K562 (cell line): ENCODE results near the gene CATSPER1. TPM values are rescaled to one million over a fixed set of nuclear protein-coding genes. Genes with fewer than 3 reads are reported as not detected.

Experiments used
- ADNP ChIP-seq: fragments of 200-800 bp; sonication (Bioruptor generic); IDR thresholded peaks from 2 replicates; pipeline ENCODE4 v1.6.1; 2016; ENCODE audit warnings: missing genetic modification characterization, missing compliant biosample characterization
- CBX1 ChIP-seq: sonication (generic); IDR thresholded peaks from 2 replicates; pipeline ENCODE4 v1.6.1; 2016; ENCODE audit warnings: antibody characterized with exemption, low read depth, mild to moderate bottlenecking
- CBX5 ChIP-seq: IDR thresholded peaks from 2 replicates; pipeline ENCODE4 v1.6.1; 2014; ENCODE audit warnings: low read depth, borderline replicate concordance
- CREBBP ChIP-seq: IDR thresholded peaks from one replicate; pipeline ENCODE4 v1.6.1; 2012; ENCODE audit warnings: low read depth, mild to moderate bottlenecking, control low read depth, inconsistent platforms, low read length
- GTF2B ChIP-seq: IDR thresholded peaks from 2 replicates; pipeline ENCODE4 v1.6.1; 2011; ENCODE audit not compliant: insufficient read length; ENCODE audit errors: extremely low read depth
- HNRNPK ChIP-seq: fragments of 200-400 bp; formaldehyde crosslinking; IDR thresholded peaks from one replicate; pipeline ENCODE4 v1.6.1; 2018; ENCODE audit warnings: mild to moderate bottlenecking, low read depth, low read length; ENCODE audit not compliant: poor library complexity, severe bottlenecking
- KLF16 ChIP-seq: IDR thresholded peaks from 2 replicates; pipeline ENCODE4 v1.6.1; 2016; ENCODE audit warnings: antibody characterized with exemption
- MAZ ChIP-seq, 2 experiments: fragments of 450-650 bp in 1 of 2; sonication (generic) in 1 of 2; formaldehyde crosslinking; IDR thresholded peaks in 1 of 2; conservative IDR thresholded peaks in 1 of 2; 2 replicates each; pipeline versions ENCODE4 v1.4.0 to v1.5.0; 2020; ENCODE audit warnings: mild to moderate bottlenecking in 1 of 2, missing genetic modification reagents in 1 of 2
- MECOM ChIP-seq: fragments of 250-450 bp; sonication (Bioruptor Pico); IDR thresholded peaks from 2 replicates; pipeline ENCODE4 v1.8.0; 2022; ENCODE audit warnings: inconsistent platforms
- NCOA4 ChIP-seq: fragments of 450-650 bp; IDR thresholded peaks from 2 replicates; pipeline ENCODE4 v1.6.1; 2018; ENCODE audit warnings: mild to moderate bottlenecking; ENCODE audit not compliant: partially characterized antibody
- NUFIP1 ChIP-seq: fragments of 450-650 bp; IDR thresholded peaks from 2 replicates; pipeline ENCODE4 v1.6.1; 2018; ENCODE audit not compliant: partially characterized antibody
- POLR2A ChIP-seq: fragments of 450-650 bp; conservative IDR thresholded peaks from 2 replicates; pipeline ENCODE4 v1.6.1; 2016
- POU5F1 ChIP-seq: fragments of 150-350 bp; IDR thresholded peaks from 2 replicates; pipeline ENCODE4 v1.6.1; 2014; ENCODE audit warnings: borderline replicate concordance, low read length, low read depth, mild to moderate bottlenecking; ENCODE audit not compliant: partially characterized antibody
- RFX1 ChIP-seq: fragments of 450-650 bp; IDR thresholded peaks from 2 replicates; pipeline ENCODE4 v1.6.1; 2016; ENCODE audit warnings: mild to moderate bottlenecking, moderate library complexity
- RUNX1 ChIP-seq: sonication (generic); IDR thresholded peaks from 2 replicates; pipeline ENCODE4 v1.6.1; 2016; ENCODE audit warnings: antibody characterized with exemption, low read depth
- SMARCA4 ChIP-seq: fragments of 450-650 bp; IDR thresholded peaks from 2 replicates; pipeline ENCODE4 v1.6.1; 2016
- SMARCE1 ChIP-seq: fragments of 450-650 bp; IDR thresholded peaks from 2 replicates; pipeline ENCODE4 v1.7.1; 2016; ENCODE audit warnings: mild to moderate bottlenecking
- TCF7 ChIP-seq: sonication (generic); IDR thresholded peaks from 2 replicates; pipeline ENCODE4 v1.6.1; 2016; ENCODE audit warnings: antibody characterized with exemption, borderline replicate concordance
- TRIM24 ChIP-seq, 2 experiments: fragments of 450-650 bp; IDR thresholded peaks; 2 replicates each; pipeline ENCODE4 v1.6.1; 2016
- ZBTB9 ChIP-seq: fragments of 450-650 bp; formaldehyde crosslinking; IDR thresholded peaks from 2 replicates; pipeline ENCODE4 v1.4.0; 2020; ENCODE audit warnings: mild to moderate bottlenecking, moderate library complexity
- ZNF140 ChIP-seq: fragments of 250-450 bp; sonication (Bioruptor Pico); IDR thresholded peaks from 2 replicates; pipeline ENCODE4 v1.8.0; 2021; ENCODE audit warnings: moderate library complexity, mild to moderate bottlenecking, inconsistent platforms
- ZNF282 ChIP-seq: sonication (generic); formaldehyde crosslinking; IDR thresholded peaks from 2 replicates; pipeline ENCODE4 v1.8.1; 2023; ENCODE audit warnings: missing genetic modification reagents
- ZNF395 ChIP-seq: fragments of 200-800 bp; sonication (Bioruptor generic); IDR thresholded peaks from 2 replicates; pipeline ENCODE4 v1.6.1; 2017; ENCODE audit warnings: missing genetic modification characterization, missing compliant biosample characterization
- ZNF436 ChIP-seq: fragments of 250-450, 450-650 bp; sonication (Bioruptor Pico); formaldehyde crosslinking; IDR thresholded peaks from 2 replicates; pipeline ENCODE4 v1.7.0; 2020; ENCODE audit warnings: mild to moderate bottlenecking
- ZNF699 ChIP-seq: fragments of 250-450 bp; sonication (Bioruptor Pico); IDR thresholded peaks from 2 replicates; pipeline ENCODE4 v1.8.0; 2021; ENCODE audit warnings: mild to moderate bottlenecking, moderate library complexity; ENCODE audit not compliant: insufficient replicate concordance
- polyA plus RNA-seq, 8 experiments: library from polyadenylated mRNA; depleted of rRNA in 4 of 8; stranded (reverse) in 5 of 8; unstranded in 3 of 8; fragments of >200 nt; fragmentation: Nextera tagmentation in 2 of 8; fragmentation: Illumina TruSeq in 1 of 8; extraction: Ambion mirVana in 2 of 8; extraction: Trizol in 1 of 8; gene quantifications; 2 replicates each; pipeline versions ENCODE4 v1.2.1 to v1.2.3, GENCODE V29; 2011 to 2014; ENCODE audit warnings: inconsistent platforms in 1 of 8, missing spikeins in 1 of 8
- total RNA-seq, 7 experiments: library from RNA; depleted of rRNA in 6 of 7; stranded (reverse); fragments of >200 nt in 6 of 7; fragmentation: Illumina TruSeq in 2 of 7; extraction: Trizol in 2 of 7; gene quantifications; 2 replicates each; pipeline versions ENCODE4 v1.2.1 to v1.2.3, GENCODE V29; 2011 to 2021; ENCODE audit warnings: low replicate concordance in 1 of 7
- TF ChIP-seq, protein P1 (sequence below): fragments of 250-450 bp; sonication (Bioruptor Pico); IDR thresholded peaks from 2 replicates; pipeline ENCODE4 v1.8.0; 2022; ENCODE audit warnings: inconsistent platforms

CATSPER1 gene
- total and polyA plus RNA-seq, 9 of the 15 experiments (the other 6 are each of a cell fraction or from before 2014, with no cell fraction given) = 0.21 to 3.3 (median 0.76) TPM

GRCh38 chr11:66001942-66002647 lies 24.2 kb downstream of the CATSPER1 start, which contains the start of the genes BANF1 and EIF1AD (continued):
- TF ChIP-seq ZBTB9 (CRISPR knock-in tag) = no peak
- peak; percentile 44 to 100; a peak in 3 of 4 replicates for TF ChIP-seq TRIM24 (IDR thresholded peaks at IDR 0.05)
- TF ChIP-seq ADNP = no peak
- TF ChIP-seq ZNF395 (CRISPR knock-in tag) = no peak; the same call in 1 of the 2 replicates
- 0 out of 2 replicates have a peak, but pooled peaks have one; percentile 11 for TF ChIP-seq SMARCA4
- TF ChIP-seq CBX5 = 0 out of 2 replicates have a peak, but pooled peaks have one; percentile 13
- TF ChIP-seq CBX1 = no peak
- no peak for TF ChIP-seq CREBBP
- peak; percentile 64; the same call in 1 of the 2 replicates for TF ChIP-seq RUNX1
- TF ChIP-seq NUFIP1 = no peak
- peak; percentile 3 for TF ChIP-seq NCOA4
- TF ChIP-seq SMARCE1 = no peak; the same call in 1 of the 2 replicates
- no peak for TF ChIP-seq HNRNPK
- peak; percentile 91 for TF ChIP-seq POLR2A
- no peak for TF ChIP-seq RFX1
- TF ChIP-seq MAZ (CRISPR knock-in tag; conservative IDR thresholded peaks at IDR 0.05 in 1 of 2, IDR thresholded peaks at IDR 0.05 in 1 of 2) = peak; percentile 95 to 96
- no peak for TF ChIP-seq ZNF699 (CRISPR knock-in tag)
- TF ChIP-seq MECOM (CRISPR knock-in tag) = no peak
- no peak for TF ChIP-seq POU5F1
- TF ChIP-seq, protein P1, sequence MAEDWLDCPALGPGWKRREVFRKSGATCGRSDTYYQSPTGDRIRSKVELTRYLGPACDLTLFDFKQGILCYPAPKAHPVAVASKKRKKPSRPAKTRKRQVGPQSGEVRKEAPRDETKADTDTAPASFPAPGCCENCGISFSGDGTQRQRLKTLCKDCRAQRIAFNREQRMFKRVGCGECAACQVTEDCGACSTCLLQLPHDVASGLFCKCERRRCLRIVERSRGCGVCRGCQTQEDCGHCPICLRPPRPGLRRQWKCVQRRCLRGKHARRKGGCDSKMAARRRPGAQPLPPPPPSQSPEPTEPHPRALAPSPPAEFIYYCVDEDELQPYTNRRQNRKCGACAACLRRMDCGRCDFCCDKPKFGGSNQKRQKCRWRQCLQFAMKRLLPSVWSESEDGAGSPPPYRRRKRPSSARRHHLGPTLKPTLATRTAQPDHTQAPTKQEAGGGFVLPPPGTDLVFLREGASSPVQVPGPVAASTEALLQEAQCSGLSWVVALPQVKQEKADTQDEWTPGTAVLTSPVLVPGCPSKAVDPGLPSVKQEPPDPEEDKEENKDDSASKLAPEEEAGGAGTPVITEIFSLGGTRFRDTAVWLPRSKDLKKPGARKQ (CRISPR knock-in tag) = no peak
- 0 out of 2 replicates have a peak, but pooled peaks have one; percentile 60 for TF ChIP-seq TCF7
- TF ChIP-seq ZNF436 = no peak
- no peak for TF ChIP-seq ZNF140 (CRISPR knock-in tag)
- peak; percentile 18 for TF ChIP-seq GTF2B
- no peak for TF ChIP-seq KLF16
- no peak for TF ChIP-seq ZNF282 (CRISPR knock-in tag)
